Lung microvascular endothelial cell (primary cell): ENCODE results near the gene MSX1. TPM values are rescaled to one million over a fixed set of nuclear protein-coding genes. Genes with fewer than 3 reads are reported as not detected.

Experiments used
- DNase-seq, 2 donors: peaks; one replicate each; pipeline versions ENCODE4 v3.0.0 to v3.0.0-alpha.2; 2010; ENCODE audit warnings: low read depth in 2 of 2
- total RNA-seq: library from RNA; depleted of rRNA; stranded (reverse); fragments of >200 nt; gene quantifications from 2 replicates; pipeline ENCODE4 v1.2.1, GENCODE V29; 2014

Gene MSX1
- total RNA-seq, 1 donor from 2014 or later, result 0.40 TPM

GRCh38 chr4:4840351-4840750 lies 19.1 kb upstream of the MSX1 start:
- DNase-seq, result no peak

GRCh38 chr4:4841156-4841555 lies 18.3 kb upstream of the MSX1 start:
- DNase-seq, result no peak

GRCh38 chr4:4842476-4843441 lies 16.7 kb upstream of the MSX1 start:
- no peak for DNase-seq

GRCh38 chr4:4843635-4844291 lies 15.7 kb upstream of the MSX1 start:
- DNase-seq, result no peak

GRCh38 chr4:4845027-4845426 lies 14.4 kb upstream of the MSX1 start:
- no peak for DNase-seq

GRCh38 chr4:4847011-4847410 lies 12.5 kb upstream of the MSX1 start:
- no peak for DNase-seq

- DNase-seq, result no peak
Measured at GRCh38 chr4:4848540-4848939, 10.9 kb upstream of the MSX1 start.

- no peak for DNase-seq
Measured at GRCh38 chr4:4849106-4849505, 10.4 kb upstream of the MSX1 start.

- DNase-seq, result no peak
Measured at GRCh38 chr4:4849524-4850193, 9.8 kb upstream of the MSX1 start.

GRCh38 chr4:4851081-4851480 lies 8.4 kb upstream of the MSX1 start:
- DNase-seq, result no peak

GRCh38 chr4:4851906-4852305 lies 7.6 kb upstream of the MSX1 start:
- no peak for DNase-seq

GRCh38 chr4:4852591-4853362 lies 6.7 kb upstream of the MSX1 start:
- DNase-seq, result peak in 1 of 2 donors; percentile 55

GRCh38 chr4:4853371-4853823 lies 6.1 kb upstream of the MSX1 start:
- DNase-seq, result no peak

- no peak for DNase-seq
Measured at GRCh38 chr4:4853921-4854648, 5.4 kb upstream of the MSX1 start.

GRCh38 chr4:4854649-4855295 lies 4.7 kb upstream of the MSX1 start:
- DNase-seq, result no peak

GRCh38 chr4:4855301-4856070 lies 4.0 kb upstream of the MSX1 start:
- DNase-seq, result no peak

GRCh38 chr4:4856071-4857000 lies 3.1 kb upstream of the MSX1 start:
- DNase-seq, result no peak
